Pancreas (tissue), 10 donors: ENCODE results near the gene PGM3. TPM values are rescaled to one million over a fixed set of nuclear protein-coding genes. Genes with fewer than 3 reads are reported as not detected.

Experiments used
- ATAC-seq, 4 donors: fragments of 200-7000 bp; cut with Tn5 transposase; one replicate each; pipeline versions ENCODE4 v1.8.0 to v1.9.1; 2020; ENCODE audit warnings: mild to moderate bottlenecking in 4 of 4, moderate library complexity in 4 of 4
- DNase-seq, 6 donors: peaks; one replicate each; pipeline ENCODE4 v3.0.0-alpha.2; 2020
- FAIRE-seq: peaks from 2 replicates; lab custom pipeline; 2012; peaks lifted over from hg19 to GRCh38; lab: Jason Lieb, UNC
- H3K27ac ChIP-seq, 4 donors: fragments of 200-600 bp; sonication (generic); 1 replicate in 3 of 4; 2 replicates in 1 of 4; pipeline versions ENCODE4 v1.5.0 to v1.8.0; 2020
- H3K27me3 ChIP-seq, 4 donors: fragments of 200-600 bp; one replicate each; pipeline ENCODE4 v1.8.0; 2021
- H3K36me3 ChIP-seq, 3 donors: fragments of 200-600 bp; sonication (generic) in 1 of 3; one replicate each; pipeline versions ENCODE4 v1.5.0 to v1.8.0; 2020 to 2021
- H3K4me1 ChIP-seq, 3 donors: fragments of 200-600 bp; one replicate each; pipeline ENCODE4 v1.8.0; 2021
- H3K4me3 ChIP-seq, 4 donors: fragments of 200-600 bp; sonication (generic) in 2 of 4; one replicate each; pipeline versions ENCODE4 v1.5.0 to v1.8.0; 2020 to 2021
- H3K9me3 ChIP-seq, 4 donors: fragments of 200-600 bp; one replicate each; pipeline ENCODE4 v1.8.0; 2021
- CTCF ChIP-seq, 4 donors: fragments of 200-600 bp; sonication (generic) in 3 of 4; IDR thresholded peaks; one replicate each; pipeline versions ENCODE4 v1.5.0 to v1.8.0; 2021; ENCODE audit warnings: antibody characterized with exemption in 4 of 4
- WGBS, 2 donors: extraction: QIAGEN DNeasy Blood & Tissue Kit; methylation state at CpG; one replicate each; pipeline ENCODE4 v1.1.7; 2013; 5-methylcytosine and 5-hydroxymethylcytosine counted together
- intact Hi-C, 3 donors: fragments of 100-400 bp; cut with DNase I; formaldehyde crosslinking; loops; one replicate each; pipeline versions ENCODE4 v1.11.1 to v1.14.2; 2022
- polyA plus RNA-seq, 2 donors: library from polyadenylated mRNA; stranded (reverse); fragments of 200-250 nt; gene quantifications; one replicate each; pipeline ENCODE4 v1.2.3, GENCODE V29; 2013
- total RNA-seq, 6 donors: library from RNA; stranded (reverse); fragmentation: NEBNext Ultra II Directional in 4 of 6; extraction: Animal tissue kit (Norgen Biotek cat#: 25700) in 4 of 6; gene quantifications; one replicate each; pipeline versions ENCODE4 v1.2.1 to v1.2.4, GENCODE V29; 2021 to 2023
- donor health status: healthy with polysubstance abuse.
- donor health status: DM: no; HTN: no; CAD: no; lungs with moderate emphysema.
- donor health status: DM: no; HTN: no; CAD: no.
- donor health status: control.
- donor health status: control.
- donor health status: Bipolar disorder and iron deficiency.
- donor health status: DM: yes; HTN: yes; CAD: no.
- donor health status: DM: no; HTN: no; CAD: no.
- donor health status: DM: no; HTN: no; CAD: no.
- donor health status: DM: yes; HTN: yes; CAD: no.

Gene PGM3
- total and polyA plus RNA-seq, 8 donors, result 14.2 to 67.6 (median 49.7) TPM

GRCh38 chr6:83126807-83127206 is 66.3 kb downstream of the PGM3 start:
- 94 to 95% methylated on average over 5 of the region's 5 CpGs for WGBS, 2 donors
- intact Hi-C loops, result no loop called here
- Histone ChIP-seq H3K4me3 (no peak overlapping the region), H3K4me1 (no peaks in the 10 kb centered on the region), H3K27ac (no peak overlapping the region), H3K27me3 (no peaks in the 10 kb centered on the region), H3K9me3 (no peaks in the 10 kb centered on the region), H3K36me3 (peaks cover 0 to 51% (median 20%) of the 10 kb centered on the region in 3 donors)
- no peak for TF ChIP-seq CTCF (IDR thresholded peaks at IDR 0.05)
- ATAC-seq, result no peak
- DNase-seq, result no peak
- no peak for FAIRE-seq

- Histone ChIP-seq H3K27ac (no peak overlapping the region), H3K4me1 (no peaks in the 10 kb centered on the region), H3K27me3 (no peaks in the 10 kb centered on the region), H3K4me3 (no peak overlapping the region), H3K9me3 (no peaks in the 10 kb centered on the region), H3K36me3 (peaks cover 0 to 45% (median 20%) of the 10 kb centered on the region in 3 donors)
- DNase-seq (no peak), ATAC-seq (no peak), FAIRE-seq (no peak)
- intact Hi-C loops, result no loop called here
- 96 to 98% methylated on average over 2 of the region's 2 CpGs for WGBS, 2 donors
- TF ChIP-seq CTCF (IDR thresholded peaks at IDR 0.05), result no peak
Observed at GRCh38 chr6:83126223-83126622, 66.8 kb downstream of the PGM3 start.

GRCh38 chr6:83125425-83125824 is 67.6 kb downstream of the PGM3 start:
- no peak overlapping the region for H3K27ac ChIP-seq
- ATAC-seq (no peak), FAIRE-seq (no peak), DNase-seq (no peak)
- peaks cover 0 to 45% (median 20%) of the 10 kb centered on the region in 3 donors for H3K36me3 ChIP-seq
- intact Hi-C loops, result no loop called here
- H3K4me1 ChIP-seq, result no peaks in the 10 kb centered on the region
- TF ChIP-seq CTCF (IDR thresholded peaks at IDR 0.05), result no peak
- H3K9me3 ChIP-seq, result no peaks in the 10 kb centered on the region
- no peaks in the 10 kb centered on the region for H3K27me3 ChIP-seq
- no peak overlapping the region for H3K4me3 ChIP-seq

GRCh38 chr6:83124553-83124952 is 68.5 kb downstream of the PGM3 start:
- no peak for ATAC-seq
- peaks cover 0 to 36% (median 21%) of the 10 kb centered on the region in 3 donors for H3K36me3 ChIP-seq
- TF ChIP-seq CTCF (IDR thresholded peaks at IDR 0.05), result no peak

GRCh38 chr6:83119742-83120300 is 73.2 kb downstream of the PGM3 start:
- 90% methylated on average over 2 of the region's 2 CpGs for WGBS, 2 donors
- Histone ChIP-seq H3K27me3 (no peaks in the 10 kb centered on the region), H3K4me3 (no peak overlapping the region), H3K27ac (no peak overlapping the region), H3K4me1 (no peaks in the 10 kb centered on the region), H3K9me3 (no peaks in the 10 kb centered on the region), H3K36me3 (peaks cover 0 to 10% (median 3%) of the 10 kb centered on the region in 3 donors)
- no peak for DNase-seq
- FAIRE-seq, result no peak
- ATAC-seq, result no peak
- intact Hi-C loops, result no loop called here
- no peak for TF ChIP-seq CTCF (IDR thresholded peaks at IDR 0.05)

More at GRCh38 chr6:83124553-83124952, 68.5 kb downstream of the PGM3 start:
- 93 to 95% methylated on average over 3 of the region's 3 CpGs for WGBS, 2 donors
- intact Hi-C loops, result no loop called here
- no peak for FAIRE-seq
- Histone ChIP-seq H3K9me3 (no peaks in the 10 kb centered on the region), H3K27ac (no peak overlapping the region), H3K27me3 (no peaks in the 10 kb centered on the region), H3K4me1 (no peaks in the 10 kb centered on the region), H3K4me3 (no peak overlapping the region)
- no peak for DNase-seq
